ENCODE data around the gene CACNA1E.

Gene CACNA1E

DNA sequence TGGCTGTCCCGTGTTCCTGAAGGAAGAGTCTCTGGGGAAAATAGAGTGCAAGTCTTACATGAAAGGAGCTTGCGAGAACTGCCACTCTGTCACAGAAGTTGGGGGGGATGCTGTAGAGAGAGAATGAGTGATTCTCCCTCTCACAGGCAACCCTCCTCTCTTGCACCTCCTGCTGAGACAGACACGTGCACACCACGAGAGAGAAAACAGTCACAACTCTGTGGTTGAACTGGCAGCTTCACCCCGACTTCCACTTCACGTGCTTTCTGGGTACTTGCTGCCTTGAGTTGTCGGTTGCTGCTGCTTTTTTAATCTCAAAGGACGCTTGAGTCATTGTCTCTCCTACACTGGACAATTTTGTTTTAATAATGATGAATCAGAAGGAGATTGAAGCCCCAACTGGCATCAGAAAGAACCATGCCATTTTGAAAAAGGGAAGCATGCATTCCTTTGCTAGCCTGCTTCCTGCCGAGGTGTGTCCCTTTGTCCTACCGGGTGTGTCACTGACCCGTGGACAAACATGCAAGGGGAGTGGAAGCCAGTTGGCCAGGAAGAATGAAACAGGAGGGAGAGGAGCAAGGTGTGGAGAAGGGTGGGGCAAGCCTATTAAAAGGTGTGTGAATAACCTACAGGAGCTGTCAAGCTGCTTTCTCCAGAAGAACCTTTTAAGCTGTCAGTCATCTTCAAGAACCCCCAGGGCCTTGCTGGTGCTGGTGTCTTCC lies 164.2 kb downstream of the CACNA1E start:
- H3K9me3 Mint-ChIP-seq: no peaks in the 10 kb centered on the region
- no peak overlapping the region for H3K4me3 Mint-ChIP-seq
- no peak overlapping the region for H3K27ac Mint-ChIP-seq
- H3K36me3 Mint-ChIP-seq (ENCODE audit: insufficient read depth): no peaks in the 10 kb centered on the region
- DNase-seq (no peak), ATAC-seq (replicated peaks) (no peak)
- H3K27me3 Mint-ChIP-seq: peaks cover 31 to 37% of the 10 kb centered on the region in 2 donors
- no peaks in the 10 kb centered on the region for H3K4me1 Mint-ChIP-seq (ENCODE audit: low read depth in 2 of 2)

GRCh38 chr1:181651276-181651675 lies 168.0 kb downstream of the CACNA1E start:
- DNase-seq (no peak), ATAC-seq (replicated peaks) (no peak)
- Mint-ChIP-seq H3K9me3 (peaks cover 0 to 2% of the 10 kb centered on the region in 2 donors), H3K36me3 (ENCODE audit: insufficient read depth) (no peaks in the 10 kb centered on the region), H3K27ac (no peak overlapping the region), H3K27me3 (peaks cover 15 to 23% of the 10 kb centered on the region in 2 donors), H3K4me1 (ENCODE audit: low read depth in 2 of 2) (no peaks in the 10 kb centered on the region), H3K4me3 (no peak overlapping the region)

GRCh38 chr1:181655756-181656155 lies 172.4 kb downstream of the CACNA1E start:
- DNase-seq (no peak), ATAC-seq (replicated peaks) (no peak)
- Mint-ChIP-seq H3K27me3 (peaks cover 9 to 13% of the 10 kb centered on the region in 2 donors), H3K9me3 (peaks cover 0 to 2% of the 10 kb centered on the region in 2 donors), H3K4me1 (ENCODE audit: low read depth in 2 of 2) (no peaks in the 10 kb centered on the region), H3K27ac (no peak overlapping the region), H3K36me3 (ENCODE audit: insufficient read depth) (no peaks in the 10 kb centered on the region), H3K4me3 (no peak overlapping the region)

DNA sequence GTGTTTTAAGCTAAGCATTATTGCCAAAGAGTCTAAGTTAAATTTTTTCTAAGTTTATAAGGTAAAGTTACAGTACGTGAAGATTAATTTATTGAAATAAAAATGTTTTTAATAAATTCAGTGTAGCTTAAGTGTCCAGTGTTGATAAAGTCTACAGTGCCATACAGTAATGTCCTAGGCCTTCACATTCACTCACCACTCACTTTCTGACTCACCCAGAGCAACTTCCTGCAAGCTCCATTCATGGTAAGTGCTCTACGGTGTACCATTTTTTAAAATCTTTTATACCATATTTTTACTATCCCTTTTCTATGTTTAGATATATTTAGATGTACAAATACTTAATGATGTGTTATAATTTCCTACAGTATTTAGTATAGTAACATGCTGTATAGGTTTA lies 173.2 kb downstream of the CACNA1E start:
- Mint-ChIP-seq H3K4me3 (no peak overlapping the region), H3K9me3 (peaks cover 0 to 2% of the 10 kb centered on the region in 2 donors), H3K27me3 (peaks cover 9 to 13% of the 10 kb centered on the region in 2 donors), H3K27ac (no peak overlapping the region), H3K36me3 (ENCODE audit: insufficient read depth) (no peaks in the 10 kb centered on the region), H3K4me1 (ENCODE audit: low read depth in 2 of 2) (no peaks in the 10 kb centered on the region)
- no peak for DNase-seq
- ATAC-seq (replicated peaks): no peak

DNA sequence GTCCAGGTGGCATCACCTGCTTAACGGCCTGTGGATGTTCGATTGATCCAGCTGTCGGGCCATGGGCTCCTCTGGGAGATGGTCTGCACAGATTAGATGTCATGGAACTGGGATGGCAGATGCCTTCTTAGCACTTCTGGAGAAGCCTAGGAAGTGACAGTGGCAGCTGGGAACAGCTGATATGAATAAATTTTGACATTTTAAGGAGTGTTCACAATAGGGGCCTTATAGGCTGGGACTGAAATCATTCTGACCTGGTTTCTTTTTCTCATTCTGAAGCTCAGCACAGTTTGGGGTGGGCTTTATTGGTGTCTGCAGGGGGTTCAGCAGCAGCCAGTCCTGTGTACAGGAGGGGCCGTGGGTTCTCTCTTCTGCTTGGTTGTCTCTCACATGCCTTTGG lies 175.3 kb downstream of the CACNA1E start:
- Mint-ChIP-seq H3K9me3 (peaks cover 0 to 2% of the 10 kb centered on the region in 2 donors), H3K27me3 (peaks cover 0 to 6% of the 10 kb centered on the region in 2 donors), H3K36me3 (ENCODE audit: insufficient read depth) (no peaks in the 10 kb centered on the region), H3K4me1 (ENCODE audit: low read depth in 2 of 2) (no peaks in the 10 kb centered on the region), H3K4me3 (no peak overlapping the region), H3K27ac (no peak overlapping the region)
- DNase-seq: no peak
- no peak for ATAC-seq (replicated peaks)

DNA sequence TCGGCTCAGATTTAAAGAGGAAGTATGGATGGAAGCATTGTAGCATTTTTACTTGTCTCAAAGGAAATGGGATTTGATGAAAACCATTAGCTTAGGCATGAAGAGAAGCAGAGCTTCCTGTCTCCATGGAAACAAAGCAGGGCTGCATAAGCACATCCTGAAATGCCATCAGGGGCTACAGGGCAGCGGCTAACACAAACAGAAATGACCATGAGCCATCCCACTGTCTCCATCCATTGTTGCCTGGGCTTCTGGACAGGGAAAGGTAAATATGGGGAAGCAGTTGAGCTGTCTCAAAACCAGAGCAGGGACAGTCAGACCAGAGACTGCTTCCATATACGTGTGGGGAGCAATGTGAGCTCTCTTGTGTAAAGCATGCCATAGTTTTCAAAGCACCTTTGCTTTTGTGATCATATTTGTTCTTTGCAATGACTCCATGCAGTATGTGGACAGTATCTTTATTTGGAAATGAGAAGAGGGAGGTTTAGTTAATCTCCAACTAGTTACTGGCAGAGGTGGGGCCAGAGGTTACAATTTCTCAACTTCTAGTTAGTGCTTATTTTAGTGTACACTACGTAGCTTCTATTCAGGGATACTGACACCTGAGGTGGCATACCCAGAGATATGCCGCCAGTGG lies 176.1 kb downstream of the CACNA1E start:
- ATAC-seq (replicated peaks): no peak
- H3K4me1 Mint-ChIP-seq (ENCODE audit: low read depth in 2 of 2): no peaks in the 10 kb centered on the region
- peaks cover 4 to 6% of the 10 kb centered on the region in 2 donors for H3K27me3 Mint-ChIP-seq
- DNase-seq: no peak
- no peaks in the 10 kb centered on the region for H3K36me3 Mint-ChIP-seq (ENCODE audit: insufficient read depth)
- no peak overlapping the region for H3K4me3 Mint-ChIP-seq
- no peak overlapping the region for H3K27ac Mint-ChIP-seq
- peaks cover 0 to 2% of the 10 kb centered on the region in 2 donors for H3K9me3 Mint-ChIP-seq

DNA sequence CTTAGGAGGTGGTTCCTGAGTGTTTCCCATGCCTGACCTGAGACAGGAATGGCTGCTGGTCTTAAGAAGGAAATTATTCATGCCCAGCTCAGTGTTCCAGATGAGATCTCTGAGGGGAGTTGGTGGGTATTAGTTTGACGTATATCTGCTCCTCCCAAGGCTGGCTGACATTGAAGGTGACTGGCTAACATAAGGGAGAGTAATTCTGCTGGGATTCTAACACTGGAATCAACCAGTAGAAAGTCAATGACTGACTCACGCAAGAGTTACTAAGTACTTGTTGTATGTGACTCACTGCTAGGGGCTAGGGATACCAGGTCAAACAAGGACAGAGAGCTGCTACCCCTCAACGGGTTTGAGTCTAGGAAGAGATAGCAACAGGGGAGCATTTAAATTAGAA lies 177.3 kb downstream of the CACNA1E start:
- ATAC-seq (replicated peaks) (no peak), DNase-seq (no peak)
- Mint-ChIP-seq H3K4me3 (no peak overlapping the region), H3K36me3 (ENCODE audit: insufficient read depth) (no peaks in the 10 kb centered on the region), H3K4me1 (ENCODE audit: low read depth in 2 of 2) (no peaks in the 10 kb centered on the region), H3K27me3 (peaks cover 6 to 10% of the 10 kb centered on the region in 2 donors), H3K27ac (no peak overlapping the region), H3K9me3 (no peaks in the 10 kb centered on the region)

GRCh38 chr1:181661569-181661968 lies 178.3 kb downstream of the CACNA1E start:
- ATAC-seq (replicated peaks): no peak
- DNase-seq: no peak
- no peaks in the 10 kb centered on the region for H3K4me1 Mint-ChIP-seq (ENCODE audit: low read depth in 2 of 2)

GRCh38 chr1:181662606-181663005 lies 179.3 kb downstream of the CACNA1E start:
- H3K27me3 Mint-ChIP-seq: peaks cover 6 to 10% of the 10 kb centered on the region in 2 donors
- H3K27ac Mint-ChIP-seq: no peak overlapping the region
- no peak overlapping the region for H3K4me3 Mint-ChIP-seq
- no peak for DNase-seq
- no peak for ATAC-seq (replicated peaks)
- H3K9me3 Mint-ChIP-seq: no peaks in the 10 kb centered on the region
- no peaks in the 10 kb centered on the region for H3K36me3 Mint-ChIP-seq (ENCODE audit: insufficient read depth)
- H3K4me1 Mint-ChIP-seq (ENCODE audit: low read depth in 2 of 2): no peaks in the 10 kb centered on the region

More at GRCh38 chr1:181661569-181661968, 178.3 kb downstream of the CACNA1E start:
- H3K9me3 Mint-ChIP-seq: no peaks in the 10 kb centered on the region
- H3K4me3 Mint-ChIP-seq: no peak overlapping the region
- peaks cover 6 to 10% of the 10 kb centered on the region in 2 donors for H3K27me3 Mint-ChIP-seq
- H3K36me3 Mint-ChIP-seq (ENCODE audit: insufficient read depth): no peaks in the 10 kb centered on the region
- no peak overlapping the region for H3K27ac Mint-ChIP-seq

DNA sequence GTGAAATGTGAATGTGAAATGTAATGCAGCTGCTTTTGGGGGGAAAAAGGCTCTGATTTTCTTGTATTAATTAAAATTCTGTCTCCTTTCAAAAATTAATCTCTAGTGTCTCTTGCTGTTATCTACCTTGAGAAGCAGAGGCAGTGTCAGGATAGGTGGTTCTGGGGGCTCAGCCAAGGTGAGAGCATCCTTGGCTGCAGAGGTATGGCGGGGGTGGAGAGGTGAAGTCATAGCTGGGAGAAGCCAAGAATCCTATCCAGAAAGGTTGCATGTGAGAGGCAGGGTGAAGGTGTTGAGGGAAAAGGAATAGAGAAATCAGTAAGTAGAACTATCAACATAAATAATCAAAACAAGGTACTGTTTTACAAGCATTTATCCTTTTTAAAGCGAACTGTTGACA lies 181.2 kb downstream of the CACNA1E start:
- Mint-ChIP-seq H3K9me3 (peaks cover 0 to 1% of the 10 kb centered on the region in 2 donors), H3K27me3 (peaks cover 0 to 17% of the 10 kb centered on the region in 2 donors), H3K4me1 (ENCODE audit: low read depth in 2 of 2) (no peaks in the 10 kb centered on the region), H3K27ac (no peak overlapping the region), H3K36me3 (ENCODE audit: insufficient read depth) (no peaks in the 10 kb centered on the region), H3K4me3 (no peak overlapping the region)
- no peak for DNase-seq
- no peak for ATAC-seq (replicated peaks)

- H3K9me3 Mint-ChIP-seq: peaks cover 0 to 1% of the 10 kb centered on the region in 2 donors
- peaks cover 3% of the 10 kb centered on the region for H3K36me3 Mint-ChIP-seq (ENCODE audit: insufficient read depth)
- H3K27me3 Mint-ChIP-seq: peaks cover 27 to 45% of the 10 kb centered on the region in 2 donors
Measured at GRCh38 chr1:181669246-181669645, 185.9 kb downstream of the CACNA1E start.

DNA sequence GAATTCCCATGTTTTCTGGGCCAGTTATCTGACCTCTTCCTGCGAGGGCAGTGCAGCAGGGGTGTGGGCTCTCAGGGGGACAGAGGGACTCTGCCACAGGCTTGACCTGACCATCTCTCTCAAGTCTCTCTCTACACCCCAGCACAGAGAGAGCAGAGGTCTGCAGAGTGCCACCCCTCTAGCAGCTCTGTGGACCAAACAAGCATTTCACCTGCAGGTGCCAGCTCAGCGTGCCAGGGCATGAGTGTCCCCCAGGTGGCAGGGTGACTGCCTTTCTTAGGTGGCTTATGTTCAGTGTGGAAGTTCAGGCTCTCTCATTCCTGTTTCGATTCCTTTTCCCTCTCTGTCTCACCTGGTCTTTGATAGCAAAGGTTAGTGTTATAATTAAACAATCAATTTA lies 191.3 kb downstream of the CACNA1E start:
- H3K27ac Mint-ChIP-seq: no peak overlapping the region
- no peak overlapping the region for H3K4me3 Mint-ChIP-seq
- peaks cover 3% of the 10 kb centered on the region for H3K36me3 Mint-ChIP-seq (ENCODE audit: insufficient read depth)
- no peak for ATAC-seq (replicated peaks)
- no peak for DNase-seq
- peaks cover 48 to 49% of the 10 kb centered on the region in 2 donors for H3K27me3 Mint-ChIP-seq
- H3K9me3 Mint-ChIP-seq: no peaks in the 10 kb centered on the region
- H3K4me1 Mint-ChIP-seq (ENCODE audit: low read depth in 2 of 2): no peaks in the 10 kb centered on the region

More at GRCh38 chr1:181669246-181669645, 185.9 kb downstream of the CACNA1E start:
- Mint-ChIP-seq H3K27ac (no peak overlapping the region), H3K4me3 (no peak overlapping the region), H3K4me1 (ENCODE audit: low read depth in 2 of 2) (no peaks in the 10 kb centered on the region)
- ATAC-seq (replicated peaks): no peak
- DNase-seq: no peak

DNA sequence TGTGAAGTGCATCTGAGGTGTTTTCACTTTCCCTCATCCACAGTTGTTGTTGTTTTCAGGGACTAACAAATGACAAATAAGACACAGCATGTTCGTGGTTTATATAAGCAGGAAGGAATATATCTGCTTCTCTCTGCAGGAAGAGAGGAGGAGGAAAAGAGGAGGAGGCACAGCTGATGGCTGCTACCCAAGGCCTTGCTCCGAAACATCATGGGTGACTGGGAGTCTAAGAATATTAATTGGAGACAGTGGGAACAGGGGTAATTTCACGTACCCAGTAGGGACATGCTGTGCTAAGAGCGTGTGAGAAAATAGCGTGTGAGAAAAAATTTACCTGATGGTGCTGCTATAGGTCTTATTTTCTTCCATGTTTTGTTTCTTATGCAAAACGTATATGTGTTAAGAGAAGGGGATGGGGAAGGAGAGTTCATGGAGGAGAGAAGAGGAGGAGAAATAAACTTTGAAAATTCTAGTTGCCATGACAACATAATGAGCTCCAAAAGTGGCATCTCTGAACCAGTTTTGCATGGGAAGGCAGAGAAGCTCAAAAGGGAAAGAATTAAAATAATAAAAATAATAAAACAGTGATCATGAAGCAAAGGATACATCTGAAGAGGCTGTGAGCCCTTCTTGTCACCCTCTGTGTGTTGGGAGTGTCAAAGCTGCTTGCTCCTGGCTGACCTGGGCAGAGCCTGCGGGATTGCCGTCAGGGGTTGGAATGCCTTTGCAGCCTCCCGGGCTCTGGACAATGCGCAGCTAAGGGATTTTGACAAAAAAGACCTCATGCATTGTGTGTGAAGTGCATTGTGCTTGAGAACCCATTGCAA lies 192.0 kb downstream of the CACNA1E start:
- no peak for ATAC-seq (replicated peaks)
- H3K4me3 Mint-ChIP-seq: no peak overlapping the region
- no peak for DNase-seq
- H3K27me3 Mint-ChIP-seq: peaks cover 43 to 50% of the 10 kb centered on the region in 2 donors
- H3K27ac Mint-ChIP-seq: no peak overlapping the region
- no peaks in the 10 kb centered on the region for H3K4me1 Mint-ChIP-seq (ENCODE audit: low read depth in 2 of 2)
- H3K9me3 Mint-ChIP-seq: no peaks in the 10 kb centered on the region
- H3K36me3 Mint-ChIP-seq (ENCODE audit: insufficient read depth): peaks cover 3% of the 10 kb centered on the region

Data from effector memory CD8-positive, alpha-beta T cell (primary cell).